ENCODE results near the gene FBXW5. TPM values are rescaled to one million over a fixed set of nuclear protein-coding genes. Genes with fewer than 3 reads are reported as not detected.

Gene FBXW5, protein sequence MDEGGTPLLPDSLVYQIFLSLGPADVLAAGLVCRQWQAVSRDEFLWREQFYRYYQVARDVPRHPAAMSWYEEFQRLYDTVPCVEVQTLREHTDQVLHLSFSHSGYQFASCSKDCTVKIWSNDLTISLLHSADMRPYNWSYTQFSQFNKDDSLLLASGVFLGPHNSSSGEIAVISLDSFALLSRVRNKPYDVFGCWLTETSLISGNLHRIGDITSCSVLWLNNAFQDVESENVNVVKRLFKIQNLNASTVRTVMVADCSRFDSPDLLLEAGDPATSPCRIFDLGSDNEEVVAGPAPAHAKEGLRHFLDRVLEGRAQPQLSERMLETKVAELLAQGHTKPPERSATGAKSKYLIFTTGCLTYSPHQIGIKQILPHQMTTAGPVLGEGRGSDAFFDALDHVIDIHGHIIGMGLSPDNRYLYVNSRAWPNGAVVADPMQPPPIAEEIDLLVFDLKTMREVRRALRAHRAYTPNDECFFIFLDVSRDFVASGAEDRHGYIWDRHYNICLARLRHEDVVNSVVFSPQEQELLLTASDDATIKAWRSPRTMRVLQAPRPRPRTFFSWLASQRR
- total RNA-seq, result 152 and 153 TPM in 2 replicates

GRCh38 chr9:136944519-136945332, at the start of gene FBXW5, which contains the start of gene C8G:
TSS of gene FBXW5 (minus strand) at chr9:136944738. CDS start at chr9:136944083, 655 bp downstream.
TSS of gene C8G (plus strand) at chr9:136945243. CDS start at chr9:136945321, 78 bp downstream.

GRCh38 chr9:136991993-136992818, 47.7 kb upstream of the FBXW5 start, which contains the start of gene PAXX:
TSS of gene PAXX (plus strand) at chr9:136992422. CDS start at chr9:136992444, 22 bp downstream.

GRCh38 chr9:136982232-136983051, 37.9 kb upstream of the FBXW5 start, which contains the start of gene LCNL1:
TSS of gene LCNL1 (plus strand) at chr9:136982993. CDS start at chr9:136983587, 594 bp downstream.

GRCh38 chr9:136977223-136977622, 32.7 kb upstream of the FBXW5 start, which contains the start of gene PTGDS:
TSS of gene PTGDS (plus strand) at chr9:136977504. CDS start at chr9:136977579, 75 bp downstream.

GRCh38 chr9:136951541-136952320, 7.2 kb upstream of the FBXW5 start, which contains the start of gene LCN12:
TSS of gene LCN12 (plus strand) at chr9:136952273. CDS start at chr9:136952328, 55 bp downstream.

Other genes with a start within 250 kb of the FBXW5 start
- 5.3 and 16.5 TPM in 2 replicates for gene DIPK1B, start 232.2 kb downstream of the FBXW5 start, total RNA-seq
- not detected in 2 replicates for gene LCN10, start 201.8 kb downstream of the FBXW5 start, total RNA-seq
- not detected in 2 replicates for gene LCN6, start 196.2 kb downstream of the FBXW5 start, total RNA-seq
- not detected in 2 replicates for gene LCN8, start 186.5 kb downstream of the FBXW5 start, total RNA-seq
- gene LCN15, start 180.2 kb downstream of the FBXW5 start, total RNA-seq, result not detected in 2 replicates
- gene TMEM141, start 153.4 kb downstream of the FBXW5 start, total RNA-seq, result 86.8 and 179 TPM in 2 replicates
- 0.35 TPM in 1 of 2 replicates, not detected in the other for gene CCDC183, start 148.4 kb downstream of the FBXW5 start, total RNA-seq
- gene RABL6, start 136.8 kb downstream of the FBXW5 start, total RNA-seq, result 69.3 and 72.9 TPM in 2 replicates
- 2.0 TPM in 2 replicates for gene AJM1, start 102.3 kb downstream of the FBXW5 start, total RNA-seq
- gene PHPT1, start 95.3 kb downstream of the FBXW5 start, total RNA-seq, result 83.2 and 140 TPM in 2 replicates
- 0.77 and 1.8 TPM in 2 replicates for gene MAMDC4, start 92.4 kb downstream of the FBXW5 start, total RNA-seq
- 303 and 404 TPM in 2 replicates for gene EDF1, start 78.4 kb downstream of the FBXW5 start, total RNA-seq
- 3.4 and 4.9 TPM in 2 replicates for gene TRAF2, start 58.2 kb downstream of the FBXW5 start, total RNA-seq
- not detected in 2 replicates for gene C8G, start 505 bp upstream of the FBXW5 start, total RNA-seq
- gene LCN12, start 7.5 kb upstream of the FBXW5 start, total RNA-seq, result not detected in 2 replicates
- gene PTGDS, start 32.8 kb upstream of the FBXW5 start, total RNA-seq, result 304 and 428 TPM in 2 replicates
- 1.4 and 2.2 TPM in 2 replicates for gene LCNL1, start 38.3 kb upstream of the FBXW5 start, total RNA-seq
- 36.9 and 65.2 TPM in 2 replicates for gene PAXX, start 47.7 kb upstream of the FBXW5 start, total RNA-seq
- 11.9 and 74.5 TPM in 2 replicates for gene CLIC3, start 51.8 kb upstream of the FBXW5 start, total RNA-seq
- 14.5 and 18.3 TPM in 2 replicates for gene ABCA2, start 83.5 kb upstream of the FBXW5 start, total RNA-seq
- not detected in 2 replicates for gene FUT7, start 87.3 kb upstream of the FBXW5 start, total RNA-seq
- gene NPDC1, start 101.4 kb upstream of the FBXW5 start, total RNA-seq, result 54.4 and 67.6 TPM in 2 replicates
- gene ENTPD2, start 109.3 kb upstream of the FBXW5 start, total RNA-seq, result 0.09 and 0.12 TPM in 2 replicates
- gene SAPCD2, start 125.8 kb upstream of the FBXW5 start, total RNA-seq, result 0.34 and 0.70 TPM in 2 replicates
- 12.0 and 13.6 TPM in 2 replicates for gene UAP1L1, start 132.8 kb upstream of the FBXW5 start, total RNA-seq
- gene MAN1B1, start 142.2 kb upstream of the FBXW5 start, total RNA-seq, result 61.3 and 66.3 TPM in 2 replicates
- gene DPP7, start 170.0 kb upstream of the FBXW5 start, total RNA-seq, result 106 and 123 TPM in 2 replicates
- gene GRIN1, start 194.4 kb upstream of the FBXW5 start, total RNA-seq, result not detected in 2 replicates
- gene LRRC26, start 225.3 kb upstream of the FBXW5 start, total RNA-seq, result not detected in 2 replicates
- not detected in 2 replicates for gene TMEM210, start 227.3 kb upstream of the FBXW5 start, total RNA-seq
- gene ANAPC2, start 243.8 kb upstream of the FBXW5 start, total RNA-seq, result 10.4 and 10.9 TPM in 2 replicates
- 65.7 and 87.8 TPM in 2 replicates for gene SSNA1, start 243.9 kb upstream of the FBXW5 start, total RNA-seq

Data from pericardium fibroblast (primary cell).